HG03521 (cell line): ENCODE measurements around the gene ALDH1A2.

Source experiments
- ATAC-seq: cut with Tn5 transposase; IDR thresholded peaks from one replicate; pipeline ENCODE4 v1.9.1; 2021; ENCODE audit warnings: mild to moderate bottlenecking, moderate library complexity; ENCODE audit not compliant: unreplicated experiment

The ALDH1A2 gene

DNA sequence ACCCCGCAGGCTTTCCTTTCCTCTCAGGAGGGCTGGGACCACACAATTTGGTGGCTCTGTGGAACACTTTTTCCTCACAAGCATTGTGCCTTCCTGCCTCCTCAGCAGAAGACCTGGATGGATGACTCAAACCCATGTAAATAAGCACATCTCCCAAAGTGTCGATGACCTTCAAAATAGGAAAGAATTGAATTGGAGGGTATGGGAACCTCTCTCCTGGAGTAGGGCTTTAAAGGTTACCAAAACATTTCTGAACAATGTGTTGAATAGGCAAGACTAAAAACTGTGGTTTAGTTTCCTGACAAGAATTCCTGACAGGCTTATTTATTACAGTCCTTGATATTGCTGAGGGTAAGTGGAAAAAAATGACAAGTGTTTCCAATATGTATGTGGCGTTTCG lies 118.2 kb downstream of the ALDH1A2 start:
- no peak for ATAC-seq

DNA sequence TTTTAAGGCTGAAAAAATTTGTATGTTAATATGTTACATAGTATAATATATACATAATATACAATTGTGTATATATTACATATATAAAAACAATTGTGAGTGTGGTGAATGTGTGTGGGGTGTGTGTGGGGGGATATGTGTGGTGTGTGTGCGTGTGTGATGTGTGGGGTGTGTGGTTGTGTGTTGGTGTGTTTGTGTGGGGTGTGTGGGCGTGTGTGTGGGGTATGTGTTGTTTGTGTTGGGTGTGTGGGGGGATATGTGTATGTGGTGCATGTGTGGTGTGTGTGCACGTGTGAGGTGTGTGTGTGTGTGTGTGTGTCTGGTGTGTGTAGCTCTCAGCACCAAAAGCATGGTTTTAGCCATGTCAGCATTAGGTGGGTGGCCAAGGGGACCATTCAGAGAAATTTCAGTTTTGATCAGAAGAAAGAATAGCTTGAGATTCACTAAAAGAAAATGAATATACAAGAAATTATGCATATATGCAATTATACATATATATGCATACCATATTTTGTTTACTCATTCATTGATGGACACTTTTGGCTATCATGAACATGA lies 118.9 kb downstream of the ALDH1A2 start:
- no peak for ATAC-seq

DNA sequence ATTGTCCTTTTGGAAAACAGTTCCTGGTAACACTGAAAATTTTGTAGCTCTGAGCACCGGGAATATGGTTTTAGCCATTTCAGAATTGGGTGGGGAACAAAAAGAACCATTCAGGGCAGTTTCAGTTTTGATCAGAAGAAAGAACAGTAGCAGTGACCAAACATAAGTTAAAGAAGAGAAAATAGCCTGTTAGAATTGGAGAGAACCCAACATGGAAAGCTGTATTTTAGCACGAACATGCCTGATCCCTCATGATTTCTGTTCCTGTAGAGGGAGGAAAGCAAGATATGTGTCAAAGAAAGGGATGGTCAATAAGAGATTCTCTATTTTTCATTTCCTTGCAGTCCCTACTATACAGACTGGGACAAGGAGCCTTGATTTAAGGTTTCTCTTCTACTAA lies 119.9 kb downstream of the ALDH1A2 start:
- no peak for ATAC-seq

DNA sequence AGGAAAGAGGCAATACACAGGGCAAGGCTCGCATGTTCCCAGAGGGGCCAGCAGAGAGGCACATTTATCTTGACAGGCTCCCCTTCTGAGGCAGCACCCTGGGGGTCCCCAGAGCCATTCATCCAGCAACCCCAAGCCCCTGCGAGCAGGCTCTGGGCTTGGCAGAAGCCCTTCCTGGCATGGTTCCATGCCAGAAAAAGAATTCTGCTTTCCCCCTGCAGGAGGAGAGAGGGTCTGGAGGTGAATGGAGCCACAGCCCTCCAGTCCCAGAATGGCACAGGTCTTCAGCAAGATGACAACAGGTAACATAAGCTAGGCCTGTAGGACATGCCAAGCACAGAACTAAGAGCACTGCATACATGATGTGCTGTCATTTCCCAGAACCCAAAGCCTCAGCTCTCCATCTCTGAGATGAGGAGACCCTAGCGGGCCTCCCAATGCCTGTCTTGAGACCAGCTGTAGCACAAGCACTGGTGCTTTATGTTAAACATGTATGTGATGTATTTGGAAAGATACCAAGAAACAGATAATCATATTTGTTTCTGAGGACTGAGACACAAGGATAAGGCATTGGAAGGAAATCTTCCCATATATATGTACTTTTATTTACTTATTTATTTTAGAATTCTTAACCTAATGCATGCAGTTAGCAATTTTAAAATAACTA lies 121.6 kb downstream of the ALDH1A2 start:
- ATAC-seq: no peak

DNA sequence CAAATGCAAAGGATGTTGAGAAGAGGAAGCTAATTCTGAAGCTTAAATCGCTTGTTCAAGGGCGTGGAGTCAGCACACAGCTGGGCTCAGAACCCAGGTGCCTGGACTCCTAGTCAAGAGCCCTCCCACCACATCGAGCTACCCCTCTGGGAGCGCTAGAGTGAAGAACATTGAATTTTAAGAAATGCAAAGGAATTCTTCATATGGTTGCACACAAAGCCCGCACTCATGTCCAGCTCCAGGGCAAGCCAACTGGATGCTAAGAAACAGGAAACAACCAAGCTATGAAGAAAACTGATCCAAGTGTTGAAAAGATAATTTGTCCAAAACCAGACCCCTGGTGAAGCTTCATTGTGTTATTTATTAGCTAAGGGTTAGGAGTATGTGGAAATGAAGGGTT lies 122.3 kb downstream of the ALDH1A2 start:
- ATAC-seq: no peak

DNA sequence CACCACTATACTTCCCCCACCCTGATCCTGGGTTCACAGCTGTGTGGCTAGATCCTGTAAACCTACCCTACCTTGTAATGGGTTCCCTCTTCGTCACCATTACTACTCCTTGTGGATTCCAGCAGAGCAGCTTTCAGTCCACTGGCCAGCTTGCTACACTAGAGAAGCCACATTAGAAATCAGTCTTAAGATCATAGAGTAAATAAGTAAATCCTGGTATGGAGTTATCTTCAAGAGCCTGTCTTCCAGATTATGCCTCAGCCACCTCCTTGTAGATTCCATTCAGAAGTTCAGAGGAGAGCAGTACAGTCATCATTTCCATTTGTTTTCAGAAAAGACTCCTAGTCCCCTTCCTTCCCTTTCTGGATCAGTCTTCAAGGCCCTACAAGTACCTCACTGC lies 123.7 kb downstream of the ALDH1A2 start:
- ATAC-seq: no peak

DNA sequence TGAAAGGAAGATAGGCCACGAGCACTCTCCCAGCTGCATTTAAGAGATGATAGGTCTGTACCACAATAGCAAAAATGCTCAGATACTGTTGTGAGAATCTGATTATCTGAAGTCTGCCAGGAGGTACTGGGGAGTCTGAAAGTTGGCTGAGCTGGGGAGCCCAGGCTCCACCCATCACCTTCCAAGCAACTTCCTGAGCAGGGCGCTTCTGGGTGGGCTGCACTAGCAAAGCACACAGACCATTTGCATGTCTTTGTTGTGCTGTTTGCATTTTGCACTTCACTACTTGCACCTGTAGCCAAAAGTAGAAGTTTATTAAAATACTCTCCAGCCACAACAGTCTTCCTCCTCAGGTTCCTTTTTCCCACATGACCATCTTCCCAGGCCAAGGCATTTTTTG lies 133.2 kb downstream of the ALDH1A2 start:
- ATAC-seq: no peak

DNA sequence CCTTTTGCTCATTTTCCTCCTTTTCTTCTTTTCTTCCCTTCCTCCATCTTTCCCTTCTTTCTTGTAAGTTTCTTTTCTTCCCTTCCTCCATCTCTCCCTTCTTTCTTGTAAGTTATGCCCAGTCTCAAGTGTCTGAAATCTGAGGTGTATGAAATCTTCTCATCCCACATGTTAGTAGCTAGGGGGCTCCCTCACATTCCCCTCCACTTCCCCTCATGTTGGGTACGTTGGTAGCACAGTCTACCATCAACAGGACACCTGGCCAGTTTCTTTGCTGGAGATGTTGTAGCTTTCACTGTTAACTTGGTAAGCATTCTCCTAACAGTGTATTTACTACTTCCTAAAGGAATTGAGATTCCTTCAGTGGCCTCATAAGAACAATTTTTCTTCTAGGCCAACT lies 133.9 kb downstream of the ALDH1A2 start:
- no peak for ATAC-seq

DNA sequence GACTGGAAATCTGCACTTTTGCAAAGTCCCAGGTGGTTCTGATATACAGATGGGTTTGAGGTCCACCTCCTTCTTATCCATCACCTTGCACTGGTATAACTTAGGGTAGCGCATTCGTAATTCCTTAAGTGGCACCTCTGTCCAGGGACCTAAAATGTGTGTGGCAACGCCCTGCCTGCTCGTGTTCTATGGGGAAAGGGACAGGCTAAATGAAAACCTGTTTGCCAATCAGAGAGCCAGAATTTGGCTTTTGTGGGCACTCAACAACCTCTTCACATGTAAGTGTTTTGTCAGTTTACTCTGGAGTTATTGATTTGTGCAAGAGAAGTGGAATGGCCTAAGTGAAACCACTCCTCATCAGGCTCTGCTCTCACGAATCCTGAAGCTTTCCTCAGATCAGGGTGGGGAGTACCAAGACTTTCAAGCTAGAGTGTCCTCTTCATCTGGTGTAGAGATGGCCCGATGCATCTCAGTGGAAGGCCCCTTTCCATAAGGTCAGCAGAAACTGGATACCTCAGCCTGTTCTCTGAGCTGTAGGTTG lies 138.3 kb downstream of the ALDH1A2 start:
- ATAC-seq: no peak

DNA sequence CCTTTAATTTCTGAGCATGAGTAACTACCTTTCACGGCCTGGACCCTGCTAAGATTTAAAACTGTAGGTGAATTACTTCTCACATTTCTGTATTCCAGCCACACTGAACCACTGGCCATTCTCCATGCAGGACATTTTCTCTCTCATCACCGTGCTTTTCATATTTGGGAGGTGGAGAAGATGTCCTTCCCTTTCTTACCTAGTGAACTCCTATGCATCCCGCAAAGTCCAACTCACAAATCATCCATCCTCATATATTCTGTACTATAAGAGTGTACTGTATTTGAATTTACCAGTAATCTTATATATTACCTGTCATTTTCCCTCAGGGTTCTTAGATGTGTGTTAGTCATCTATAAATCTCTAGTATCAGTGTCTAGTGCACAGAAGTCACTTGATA lies 139.9 kb downstream of the ALDH1A2 start:
- ATAC-seq: no peak

DNA sequence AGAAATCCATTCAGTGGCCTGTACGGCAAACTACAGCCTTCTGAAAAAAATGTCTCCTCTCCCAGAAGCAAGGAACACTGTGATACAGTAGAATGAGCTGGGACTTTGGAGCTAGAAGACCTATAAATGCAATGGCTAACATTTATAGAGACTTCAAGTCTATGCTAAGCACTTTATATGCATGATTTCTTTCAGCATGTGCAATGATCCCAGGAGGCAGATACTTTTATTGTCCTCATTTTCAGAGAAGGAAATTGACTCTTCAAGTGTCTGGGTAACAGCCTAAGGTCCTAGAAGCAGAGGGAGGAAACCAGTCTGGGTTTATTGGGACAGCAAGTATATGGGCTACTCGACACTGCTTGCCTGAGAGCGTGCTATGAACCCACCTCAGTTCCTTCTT lies 140.9 kb downstream of the ALDH1A2 start:
- ATAC-seq: no peak

DNA sequence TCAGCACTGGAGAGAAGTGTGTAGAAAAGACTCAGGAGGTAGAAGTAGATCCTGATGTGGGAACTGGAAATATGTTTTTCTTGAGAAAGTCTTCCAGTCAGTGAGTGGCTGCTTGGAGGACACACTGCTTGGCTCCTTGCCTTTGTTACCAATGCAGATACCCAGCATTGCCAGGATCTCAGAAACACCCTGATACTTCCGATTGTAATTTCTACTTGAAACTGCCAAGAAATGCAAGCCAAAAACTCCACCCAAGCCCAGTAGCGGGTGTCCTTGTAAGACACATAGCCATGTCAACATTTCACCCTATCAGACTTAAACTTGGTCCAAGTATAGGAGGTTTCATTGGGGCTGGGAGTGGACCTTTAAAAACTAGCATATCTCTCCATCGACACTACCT lies 141.8 kb downstream of the ALDH1A2 start:
- ATAC-seq: no peak

DNA sequence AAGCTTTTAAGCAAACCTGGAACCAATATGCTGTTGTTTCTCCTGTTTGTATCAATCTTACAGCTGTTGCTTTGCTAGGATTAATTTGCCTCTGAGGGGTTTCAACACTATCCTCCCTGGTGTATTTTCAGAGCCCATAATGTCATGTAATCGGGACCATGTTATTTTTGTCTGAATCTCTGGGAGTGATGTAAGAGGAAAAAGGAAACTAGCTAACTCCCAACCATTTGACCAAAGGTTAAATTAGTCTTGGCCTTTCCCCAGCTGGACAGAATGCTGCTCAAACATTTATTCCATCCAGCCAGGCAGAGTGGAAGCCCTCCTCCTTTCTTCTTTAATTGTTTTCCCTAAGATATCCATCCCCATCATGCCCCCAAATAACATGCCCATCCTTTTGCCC lies 142.2 kb downstream of the ALDH1A2 start:
- ATAC-seq: no peak

DNA sequence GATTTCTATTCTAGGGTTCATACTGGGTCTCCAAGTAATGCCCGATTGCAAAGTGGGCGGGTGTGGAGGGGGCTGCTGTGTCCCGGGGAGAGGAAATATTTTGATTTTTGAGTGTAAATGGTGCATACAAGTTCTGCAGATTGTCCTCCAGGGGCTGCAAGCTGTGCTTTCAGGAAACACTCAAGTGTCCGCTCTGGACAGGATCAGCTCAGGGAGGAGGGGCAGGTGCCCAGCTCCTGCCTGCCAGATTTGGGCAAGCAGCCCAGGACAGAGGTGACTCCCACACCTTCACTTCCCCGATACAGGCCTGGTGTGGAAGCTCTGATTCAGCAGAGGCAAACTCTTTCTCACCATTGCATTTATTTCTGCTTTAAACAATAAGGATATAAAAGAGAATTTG lies 142.7 kb downstream of the ALDH1A2 start:
- no peak for ATAC-seq

DNA sequence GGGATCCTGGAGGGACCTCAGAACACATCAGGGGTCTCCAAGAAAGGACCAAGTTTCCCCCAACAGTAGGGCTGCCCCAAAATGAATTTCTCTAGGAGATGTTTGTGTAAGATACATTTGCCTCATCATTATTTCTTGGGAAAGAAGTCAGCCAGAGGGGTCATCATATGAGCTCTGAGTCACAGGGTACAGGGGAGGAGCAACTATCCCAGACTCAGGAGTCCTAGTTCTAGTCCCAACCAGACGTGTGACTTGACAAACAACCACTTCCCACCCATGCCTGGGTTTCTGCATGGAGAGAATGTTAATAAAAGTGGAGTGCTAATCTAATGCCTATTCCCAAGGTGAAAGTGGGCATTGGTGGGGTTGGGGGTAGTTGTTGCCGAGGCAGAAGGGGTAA lies 144.1 kb downstream of the ALDH1A2 start:
- no peak for ATAC-seq

DNA sequence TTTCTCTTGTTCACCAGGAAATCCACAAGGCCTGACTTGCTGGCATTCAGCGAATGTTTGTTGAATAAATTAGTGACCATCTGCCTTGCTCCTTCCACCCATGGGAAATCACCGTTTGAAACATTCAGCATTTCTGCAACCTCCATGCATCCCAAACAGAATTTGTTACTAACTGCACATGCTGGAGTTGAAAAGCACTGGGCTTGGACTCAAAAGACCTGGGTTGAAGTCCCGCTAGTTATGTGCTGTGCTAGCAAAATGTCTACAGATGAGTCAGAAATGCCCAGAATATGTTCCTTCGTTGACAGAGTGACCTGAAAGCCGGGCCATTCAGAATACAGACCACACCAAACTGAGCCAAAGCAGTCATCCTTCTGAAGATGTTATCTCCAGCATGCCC lies 144.6 kb downstream of the ALDH1A2 start:
- no peak for ATAC-seq

DNA sequence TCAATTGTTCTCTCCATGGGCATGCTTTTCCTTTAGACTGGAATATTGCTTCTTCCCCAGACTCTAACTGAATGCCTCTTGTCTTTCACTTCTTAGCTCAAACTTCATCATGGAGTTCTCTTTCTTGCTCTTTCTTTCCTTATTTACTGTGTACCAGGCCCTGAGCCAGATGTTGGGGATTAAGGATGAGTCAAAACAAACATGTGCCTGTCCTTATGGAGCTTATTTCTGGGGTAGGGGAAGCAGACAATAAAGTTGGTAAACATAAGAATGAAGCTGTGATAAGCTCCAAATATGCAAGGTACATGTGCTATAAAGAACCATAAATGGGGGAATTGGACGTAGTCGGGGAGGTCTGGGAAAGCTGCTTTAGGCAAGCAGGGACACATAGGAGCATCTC lies 145.8 kb downstream of the ALDH1A2 start:
- no peak for ATAC-seq

DNA sequence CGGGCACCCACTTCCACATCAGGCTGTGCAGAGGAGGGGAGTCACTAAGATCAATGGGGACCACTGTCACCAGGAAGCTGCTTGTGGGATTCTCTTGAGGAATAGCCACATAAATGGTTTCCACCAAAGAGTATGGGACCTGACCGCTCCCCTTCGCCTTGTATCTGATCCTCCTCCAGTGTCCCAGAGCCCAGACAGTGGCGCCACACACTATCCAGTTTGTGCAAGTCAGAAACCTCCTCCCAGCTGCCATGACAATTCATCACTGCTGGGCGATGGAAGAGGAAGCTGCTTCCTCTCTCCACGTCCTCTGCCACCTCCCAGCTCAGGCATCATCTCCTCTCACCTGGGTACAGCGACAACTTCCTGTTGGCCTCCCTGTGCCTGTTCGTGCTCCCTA lies 147.5 kb downstream of the ALDH1A2 start:
- no peak for ATAC-seq

DNA sequence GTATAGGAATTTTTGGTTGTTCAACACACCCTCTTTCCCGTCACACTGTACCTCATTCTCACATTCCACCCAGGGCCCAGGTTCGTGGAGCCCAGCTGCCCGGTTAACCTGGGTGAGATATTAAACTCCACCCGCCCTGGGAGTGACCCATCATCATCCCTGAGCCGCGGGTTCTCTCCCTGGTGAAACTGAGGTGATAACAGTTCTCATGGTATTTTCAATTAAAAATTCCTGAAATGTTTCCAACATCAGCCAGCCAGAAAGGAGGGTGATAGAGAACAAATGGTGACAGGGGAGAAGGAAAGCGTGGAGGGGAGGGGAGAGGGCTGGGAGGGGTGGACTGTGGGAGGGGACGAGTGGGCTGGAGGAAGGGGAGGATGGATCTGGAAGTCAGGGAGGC lies 148.8 kb downstream of the ALDH1A2 start:
- no peak for ATAC-seq

DNA sequence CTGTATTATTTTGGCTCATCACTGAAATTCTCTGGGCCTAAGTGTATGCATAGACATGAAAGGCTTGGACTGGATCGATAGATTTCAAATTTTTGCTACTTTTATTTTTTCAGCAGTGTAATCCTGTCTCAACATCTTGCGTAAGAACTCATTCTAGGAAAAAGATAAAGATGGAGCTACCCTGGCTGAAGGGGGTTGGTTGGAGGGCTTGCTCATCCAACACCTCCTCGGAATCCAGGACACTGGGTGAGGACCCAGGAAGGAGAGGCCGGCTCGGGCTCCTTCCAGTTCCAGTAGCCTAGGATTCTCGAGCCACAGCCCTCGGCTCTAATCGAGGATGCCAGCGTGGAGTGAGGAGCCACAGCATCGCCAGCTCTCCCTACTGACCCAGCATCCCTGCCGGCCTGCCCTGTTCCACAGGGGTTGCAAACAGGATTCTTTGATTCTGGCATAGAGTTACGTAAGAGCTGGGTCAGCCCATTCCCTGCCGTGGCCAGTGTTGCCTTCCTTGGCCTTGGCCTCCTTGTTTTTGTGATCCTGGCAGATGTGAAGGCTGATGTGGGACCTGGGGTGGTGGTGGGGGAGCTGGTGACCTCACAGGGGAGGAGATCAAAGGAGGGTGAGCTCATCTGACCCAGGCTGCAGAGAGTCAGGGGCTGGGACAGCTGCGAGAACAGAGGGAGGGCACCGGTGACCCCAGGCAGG lies 149.5 kb downstream of the ALDH1A2 start:
- no peak for ATAC-seq

DNA sequence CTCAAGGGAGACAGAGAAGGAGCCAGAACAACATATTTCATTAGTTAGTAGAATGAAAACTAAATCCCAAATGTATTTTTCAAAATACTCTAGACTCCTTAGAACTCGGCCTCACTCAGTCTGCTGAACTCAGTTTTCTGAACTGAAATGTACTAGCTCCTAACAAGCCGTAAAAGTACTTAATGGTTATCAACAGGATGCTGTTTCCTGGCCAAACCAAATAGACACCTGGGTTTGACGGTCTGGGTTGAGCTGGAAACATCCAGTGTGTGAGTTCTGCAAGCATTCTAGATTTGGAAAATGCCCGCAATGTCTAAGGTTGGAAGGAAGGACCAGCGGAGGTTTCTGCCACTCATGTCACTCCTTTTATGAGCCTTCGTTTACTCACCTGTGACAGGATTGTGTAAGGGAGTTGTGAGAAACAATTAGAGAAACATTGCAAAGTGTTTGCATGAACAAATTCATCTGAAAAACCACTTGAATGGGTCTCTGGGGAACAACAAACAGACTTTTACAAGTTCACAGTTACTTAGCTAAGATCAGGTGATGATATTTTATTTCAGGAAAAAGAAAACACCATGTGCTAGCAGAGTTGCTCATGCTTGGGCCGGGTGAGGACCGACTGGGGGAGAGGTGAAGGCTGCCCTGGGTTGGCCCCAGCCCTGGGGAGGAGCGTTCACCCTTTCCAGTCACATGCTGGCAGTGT lies 151.0 kb downstream of the ALDH1A2 start:
- no peak for ATAC-seq

DNA sequence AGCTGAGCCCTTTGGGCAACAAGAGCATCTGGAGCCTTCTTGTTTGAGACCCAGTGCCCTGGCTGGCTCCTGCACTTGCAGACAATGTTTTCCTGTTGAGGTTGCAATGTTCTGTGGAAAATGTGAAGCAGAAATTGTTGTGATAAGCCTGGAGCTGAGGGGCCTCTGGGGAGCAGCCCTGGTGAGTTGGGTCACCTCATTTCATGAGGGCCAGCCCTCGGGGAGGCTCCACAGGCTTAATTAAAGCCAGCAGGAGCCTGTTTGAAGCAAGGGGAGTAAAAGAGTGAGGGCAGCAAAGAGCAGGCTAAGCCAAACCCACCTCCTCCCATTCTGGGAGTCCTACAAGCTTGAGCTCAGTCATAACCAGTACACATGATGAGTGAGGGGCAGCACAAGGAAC lies 154.3 kb downstream of the ALDH1A2 start:
- ATAC-seq: no peak
